Keratinocyte (primary cell): Measurements from ENCODE around the gene CACHD1.

Source experiments
- CTCF ChIP-seq, 3 experiments: IDR thresholded peaks in 1 of 3; conservative IDR thresholded peaks in 1 of 3; optimal IDR thresholded peaks in 1 of 3; 2 replicates in 2 of 3; 3 replicates in 1 of 3; pipeline versions ENCODE3 to v1.5.1; 2011; ENCODE audit warnings: low read length in 3 of 3, mild to moderate bottlenecking in 3 of 3, moderate library complexity in 2 of 3, control low read depth in 1 of 3, inconsistent platforms in 1 of 3; ENCODE audit not compliant: insufficient read depth in 2 of 3; ENCODE audit errors: extremely low read depth in 1 of 3
- EZH2 ChIP-seq: IDR thresholded peaks from one replicate; pipeline ENCODE4 v1.6.1; 2012; ENCODE audit warnings: inconsistent platforms, mild to moderate bottlenecking, low read length, moderate library complexity

GRCh38 chr1:64518692-64519481 is 49.0 kb downstream of the CACHD1 start:
- no peak for TF ChIP-seq EZH2
- TF ChIP-seq CTCF (optimal IDR thresholded peaks at IDR 0.05 in 1 of 3, IDR thresholded peaks at IDR 0.05 in 1 of 3, conservative IDR thresholded peaks at IDR 0.05 in 1 of 3; ENCODE audit: extremely low read depth in 1 of 3, insufficient read depth in 2 of 3, low read length in 3 of 3), result no peak
